Left lung (tissue), 10 donors: Measurements from ENCODE around the gene NOX5. TPM values are rescaled to one million over a fixed set of nuclear protein-coding genes. Genes with fewer than 3 reads are reported as not detected.

ENCODE experiments used
- ATAC-seq: fragments of 200-7000 bp; cut with Tn5 transposase; one replicate; pipeline ENCODE4 v1.9.1; 2020; ENCODE audit warnings: moderate library complexity
- DNase-seq, 4 donors: peaks; one replicate each; pipeline ENCODE4 v3.0.0-alpha.2; 2013 to 2020
- H3K27ac ChIP-seq, 2 donors: fragments of 200-600 bp; sonication (generic) in 1 of 2; one replicate each; pipeline versions ENCODE4 v1.5.0 to v1.8.0; 2020 to 2021
- H3K27me3 ChIP-seq, 2 donors: fragments of 200-600 bp; sonication (generic) in 1 of 2; one replicate each; pipeline versions ENCODE4 v1.5.0 to v1.8.0; 2020 to 2021
- H3K36me3 ChIP-seq, 2 donors: fragments of 200-600 bp; sonication (generic) in 1 of 2; one replicate each; pipeline versions ENCODE4 v1.5.0 to v1.8.0; 2020 to 2021
- H3K4me1 ChIP-seq, 2 donors: fragments of 200-600 bp; one replicate each; pipeline ENCODE4 v1.8.0; 2021
- H3K4me3 ChIP-seq, 2 donors: fragments of 200-600 bp; sonication (generic) in 1 of 2; one replicate each; pipeline versions ENCODE4 v1.5.0 to v1.8.0; 2020 to 2021; ENCODE audit warnings: mild to moderate bottlenecking in 1 of 2
- H3K9me3 ChIP-seq, 2 donors: fragments of 200-600 bp; sonication (generic) in 1 of 2; one replicate each; pipeline versions ENCODE4 v1.5.0 to v1.8.0; 2020 to 2021
- CTCF ChIP-seq, 2 donors: fragments of 200-600 bp; sonication (generic) in 1 of 2; IDR thresholded peaks; one replicate each; pipeline versions ENCODE4 v1.5.0 to v1.8.0; 2021; ENCODE audit warnings: antibody characterized with exemption in 2 of 2
- intact Hi-C, 2 donors: fragments of 100-400 bp; cut with DNase I; formaldehyde crosslinking; loops; one replicate each; pipeline versions ENCODE4 v1.11.2 to v1.14.2; 2022
- polyA plus RNA-seq, 6 donors: library from polyadenylated mRNA; unstranded; fragments of 120-200 nt; gene quantifications; one replicate each; pipeline ENCODE4 v1.2.1, GENCODE V29; 2013; ENCODE audit not compliant: insufficient read length in 6 of 6
- total RNA-seq, 2 donors: library from RNA; stranded (reverse); fragmentation: NEBNext Ultra II Directional; extraction: Animal tissue kit (Norgen Biotek cat#: 25700); gene quantifications; one replicate each; pipeline ENCODE4 v1.2.1, GENCODE V29; 2021
- donor health status: DM: no; HTN: yes; CAD: no.
- donor health status: DM: no; HTN: no; CAD: no.

NOX5 gene
- total and polyA plus RNA-seq, 8 donors, result 0.16 to 0.83 (median 0.41) TPM

- ATAC-seq (no peak), DNase-seq (no peak)
- Histone ChIP-seq H3K4me1 (peaks cover 0 to 10% of the 10 kb centered on the region in 2 donors), H3K36me3 (no peaks in the 10 kb centered on the region), H3K4me3 (no peak overlapping the region), H3K9me3 (no peaks in the 10 kb centered on the region), H3K27ac (no peak overlapping the region), H3K27me3 (peaks cover 3 to 47% of the 10 kb centered on the region in 2 donors)
- no peak for TF ChIP-seq CTCF (IDR thresholded peaks at IDR 0.05)
- intact Hi-C loops, result no loop called here
Observed at GRCh38 chr15:69032031-69032430, 17.5 kb downstream of the NOX5 start.

- ATAC-seq (no peak), DNase-seq (no peak)
- H3K4me1 ChIP-seq, result peaks cover 0 to 10% of the 10 kb centered on the region in 2 donors
- no peak overlapping the region for H3K4me3 ChIP-seq
- peaks cover 3 to 50% of the 10 kb centered on the region in 2 donors for H3K27me3 ChIP-seq
- H3K9me3 ChIP-seq, result no peaks in the 10 kb centered on the region
- H3K27ac ChIP-seq, result no peak overlapping the region
- intact Hi-C loops, result no loop called here
- no peak for TF ChIP-seq CTCF (IDR thresholded peaks at IDR 0.05)
- H3K36me3 ChIP-seq, result no peaks in the 10 kb centered on the region
Observed at GRCh38 chr15:69032703-69033373, 18.3 kb downstream of the NOX5 start.

DNA sequence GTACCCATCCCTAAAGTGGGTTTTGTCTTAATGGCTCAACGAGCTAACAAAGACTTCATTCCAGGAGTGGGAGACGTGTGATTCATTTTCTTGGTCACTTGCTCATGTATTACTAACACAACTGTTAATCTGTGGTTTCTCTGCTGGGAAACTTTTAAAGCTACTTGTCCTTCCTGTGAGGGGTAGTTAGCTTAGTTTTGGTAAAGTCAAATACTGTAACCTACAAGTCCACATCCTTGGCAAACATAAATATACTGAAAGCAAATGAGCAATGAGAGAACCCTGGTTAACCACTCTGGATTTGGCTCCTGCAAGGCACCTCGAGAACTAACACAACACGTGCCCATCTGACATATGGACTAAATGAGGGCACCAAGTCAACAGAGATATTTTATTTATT, 19.9 kb downstream of the NOX5 start:
- intact Hi-C loops, result no loop called here
- no peak for TF ChIP-seq CTCF (IDR thresholded peaks at IDR 0.05)
- H3K27ac ChIP-seq, result no peak overlapping the region
- no peak for ATAC-seq
- no peak for DNase-seq
- no peaks in the 10 kb centered on the region for H3K9me3 ChIP-seq
- H3K27me3 ChIP-seq, result peaks cover 3 to 50% of the 10 kb centered on the region in 2 donors
- H3K4me1 ChIP-seq, result peaks cover 0 to 10% of the 10 kb centered on the region in 2 donors
- no peaks in the 10 kb centered on the region for H3K36me3 ChIP-seq
- no peak overlapping the region for H3K4me3 ChIP-seq

GRCh38 chr15:69035205-69035917, 20.9 kb downstream of the NOX5 start:
- Histone ChIP-seq H3K36me3 (no peaks in the 10 kb centered on the region), H3K4me1 (peaks cover 0 to 10% of the 10 kb centered on the region in 2 donors), H3K27ac (no peak overlapping the region), H3K9me3 (no peaks in the 10 kb centered on the region), H3K27me3 (peaks cover 3 to 50% of the 10 kb centered on the region in 2 donors), H3K4me3 (no peak overlapping the region)
- intact Hi-C loops, result no loop called here
- ATAC-seq (peak; percentile 20), DNase-seq (no peak)
- no peak for TF ChIP-seq CTCF (IDR thresholded peaks at IDR 0.05)

DNA sequence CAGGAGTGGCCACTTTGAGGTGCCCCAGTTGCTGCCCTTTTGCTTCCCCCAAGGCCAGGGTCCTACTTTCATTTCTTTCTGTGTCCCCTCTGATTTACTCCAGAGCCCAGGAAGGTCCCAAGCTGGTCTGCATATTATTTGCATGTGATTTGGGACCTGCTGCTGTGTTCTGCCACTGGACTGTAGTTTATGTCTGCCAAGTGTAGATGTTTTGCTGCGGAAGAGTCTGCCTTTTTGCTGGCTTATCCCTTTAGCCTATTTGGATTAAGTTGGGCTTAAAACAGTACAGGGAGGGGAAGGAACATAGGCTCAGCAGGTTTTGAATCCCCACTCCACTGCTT, 21.4 kb downstream of the NOX5 start:
- intact Hi-C loops, result no loop called here
- no peak for TF ChIP-seq CTCF (IDR thresholded peaks at IDR 0.05)

More for the DNA sequence above, 21.4 kb downstream of the NOX5 start:
- Histone ChIP-seq H3K36me3 (no peaks in the 10 kb centered on the region), H3K4me3 (no peak overlapping the region), H3K4me1 (peaks cover 0 to 10% of the 10 kb centered on the region in 2 donors), H3K27ac (no peak overlapping the region), H3K9me3 (no peaks in the 10 kb centered on the region), H3K27me3 (peaks cover 3 to 50% of the 10 kb centered on the region in 2 donors)
- no peak for DNase-seq
- ATAC-seq, result no peak
